ENCODE results near the gene SAMD14. TPM values are rescaled to one million over a fixed set of nuclear protein-coding genes. Genes with fewer than 3 reads are reported as not detected.

The SAMD14 gene
- total and polyA plus RNA-seq, 9 donors, result 0.36 to 4.9 (median 1.7) TPM

DNA sequence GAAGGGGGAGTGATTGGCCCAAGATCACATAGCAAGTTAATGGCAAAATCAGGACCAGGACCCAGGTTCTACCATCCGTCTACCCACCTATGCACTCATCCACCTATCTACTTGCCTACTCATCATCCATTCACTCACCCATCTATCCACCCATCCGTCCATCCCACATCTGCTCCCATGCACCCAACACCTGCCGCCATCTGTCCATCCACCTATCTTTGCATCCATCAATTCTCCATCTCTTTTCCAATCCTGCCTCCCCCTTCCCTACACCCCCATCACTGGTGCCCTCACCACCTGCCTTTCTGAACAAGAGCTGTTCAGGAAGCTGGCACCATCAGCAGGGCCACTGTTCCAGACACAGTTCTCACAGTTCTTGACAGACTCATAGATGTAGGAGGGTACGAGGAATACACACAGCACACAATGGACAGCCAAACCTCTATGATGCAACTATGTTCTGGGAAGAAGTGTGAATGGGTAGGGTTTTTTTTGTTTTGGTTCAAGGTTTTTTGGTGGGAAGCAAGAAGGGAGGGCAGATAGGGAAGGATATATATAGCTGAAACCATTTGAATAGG, 4.5 kb downstream of the SAMD14 start:
- H3K9me3 ChIP-seq, result no peaks in the 10 kb centered on the region
- no peaks in the 10 kb centered on the region for H3K36me3 ChIP-seq
- TF ChIP-seq, protein P1, sequence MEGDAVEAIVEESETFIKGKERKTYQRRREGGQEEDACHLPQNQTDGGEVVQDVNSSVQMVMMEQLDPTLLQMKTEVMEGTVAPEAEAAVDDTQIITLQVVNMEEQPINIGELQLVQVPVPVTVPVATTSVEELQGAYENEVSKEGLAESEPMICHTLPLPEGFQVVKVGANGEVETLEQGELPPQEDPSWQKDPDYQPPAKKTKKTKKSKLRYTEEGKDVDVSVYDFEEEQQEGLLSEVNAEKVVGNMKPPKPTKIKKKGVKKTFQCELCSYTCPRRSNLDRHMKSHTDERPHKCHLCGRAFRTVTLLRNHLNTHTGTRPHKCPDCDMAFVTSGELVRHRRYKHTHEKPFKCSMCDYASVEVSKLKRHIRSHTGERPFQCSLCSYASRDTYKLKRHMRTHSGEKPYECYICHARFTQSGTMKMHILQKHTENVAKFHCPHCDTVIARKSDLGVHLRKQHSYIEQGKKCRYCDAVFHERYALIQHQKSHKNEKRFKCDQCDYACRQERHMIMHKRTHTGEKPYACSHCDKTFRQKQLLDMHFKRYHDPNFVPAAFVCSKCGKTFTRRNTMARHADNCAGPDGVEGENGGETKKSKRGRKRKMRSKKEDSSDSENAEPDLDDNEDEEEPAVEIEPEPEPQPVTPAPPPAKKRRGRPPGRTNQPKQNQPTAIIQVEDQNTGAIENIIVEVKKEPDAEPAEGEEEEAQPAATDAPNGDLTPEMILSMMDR (IDR thresholded peaks at IDR 0.05), result no peak
- intact Hi-C loops (cut with DNase I), result no loop called here
- no peak for DNase-seq
- 89 to 94% (median 89%) methylated on average over 4 of the region's 4 CpGs for WGBS, 3 donors
- H3K27me3 ChIP-seq, result no peaks in the 10 kb centered on the region
- peaks cover 12% of the 10 kb centered on the region for H3K4me1 ChIP-seq (ENCODE audit: insufficient read depth)
- no peak overlapping the region for H3K4me3 ChIP-seq
- H3K27ac ChIP-seq, result no peak overlapping the region

DNA sequence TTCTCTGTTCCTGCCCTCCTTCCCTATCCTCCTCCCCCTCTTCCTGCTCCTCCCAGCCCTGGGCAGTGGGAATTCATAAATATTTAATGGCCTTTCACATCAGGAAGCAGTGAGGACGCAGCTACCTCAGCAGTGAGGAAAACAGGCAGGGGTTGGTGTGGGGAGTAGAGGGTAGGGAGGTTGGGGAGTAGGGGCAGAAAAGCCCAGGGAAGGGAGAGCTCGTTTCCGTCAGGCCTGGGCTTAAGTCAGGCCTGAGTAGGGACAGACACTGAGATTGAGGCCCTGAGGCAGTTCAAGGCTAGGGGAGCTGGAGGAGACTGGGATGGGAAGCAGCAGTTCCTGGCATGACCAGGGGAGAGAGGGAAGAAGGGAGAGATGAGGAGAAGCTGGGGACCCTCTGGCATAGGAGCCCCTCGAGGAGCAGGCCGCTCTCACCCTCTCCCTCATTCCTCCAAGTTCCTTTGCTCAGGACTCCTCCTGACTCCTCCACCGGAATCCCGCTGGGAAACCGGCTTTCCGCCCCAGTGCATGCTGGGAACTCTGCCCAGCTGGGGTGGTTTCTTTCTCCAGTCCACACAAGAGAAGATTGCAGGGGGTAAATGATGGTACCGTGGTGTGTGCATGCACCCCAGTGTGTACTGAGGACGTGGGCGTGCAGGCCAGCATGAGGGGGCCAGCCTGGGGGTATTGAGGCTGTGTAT, 6.2 kb downstream of the SAMD14 start:
- intact Hi-C loops (cut with DNase I), result no loop called here
- no peak for DNase-seq
- H3K27ac ChIP-seq, result peak overlapping the region; percentile 60 to 82

DNA sequence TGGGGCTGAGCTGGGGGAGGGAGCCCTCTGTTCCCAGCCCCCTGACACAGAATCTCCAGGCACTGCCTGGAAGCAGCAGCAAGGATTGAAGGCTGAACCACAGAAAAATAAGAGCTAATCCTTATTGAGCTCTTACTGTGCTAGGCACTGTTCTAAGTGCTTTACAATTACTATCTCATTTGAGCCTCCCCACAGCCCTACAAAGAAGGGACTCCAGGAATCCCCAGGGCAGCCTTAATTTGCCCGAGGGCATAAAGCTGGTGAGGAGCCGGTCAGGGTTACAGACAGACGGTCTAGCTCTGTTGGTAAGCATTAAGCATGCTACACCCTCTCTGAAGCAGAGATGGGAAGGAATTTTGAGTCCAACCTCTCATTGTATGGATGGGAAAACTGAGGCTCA, 7.0 kb downstream of the SAMD14 start:
- no peaks in the 10 kb centered on the region for H3K36me3 ChIP-seq
- no peak overlapping the region for H3K4me3 ChIP-seq
- no peak for TF ChIP-seq POLR2A (IDR thresholded peaks at IDR 0.05)
- no peak for TF ChIP-seq EP300 (IDR thresholded peaks at IDR 0.05)
- TF ChIP-seq, protein P1 (IDR thresholded peaks at IDR 0.05), result no peak
- WGBS, 3 donors, result 82 to 92% (median 86%) methylated on average over 3 of the region's 3 CpGs
- peak overlapping the region; percentile 60 to 82 for H3K27ac ChIP-seq
- no peaks in the 10 kb centered on the region for H3K9me3 ChIP-seq
- peaks cover 10% of the 10 kb centered on the region for H3K4me1 ChIP-seq (ENCODE audit: insufficient read depth)
- H3K27me3 ChIP-seq, result no peaks in the 10 kb centered on the region
- intact Hi-C loops (cut with DNase I), result no loop called here
- no peak for DNase-seq

More for the DNA sequence above, 6.2 kb downstream of the SAMD14 start:
- 18 to 28% (median 27%) methylated on average over 12 of the region's 12 CpGs for whole genome bisulfite sequencing, 3 donors
- Histone ChIP-seq H3K4me1 (ENCODE audit: insufficient read depth) (peaks cover 10% of the 10 kb centered on the region), H3K9me3 (no peaks in the 10 kb centered on the region), H3K4me3 (no peak overlapping the region), H3K36me3 (no peaks in the 10 kb centered on the region), H3K27me3 (no peaks in the 10 kb centered on the region)
- no peak for TF ChIP-seq POLR2A (IDR thresholded peaks at IDR 0.05)
- TF ChIP-seq EP300 (IDR thresholded peaks at IDR 0.05), result no peak
- TF ChIP-seq, protein P1 (IDR thresholded peaks at IDR 0.05), result no peak

DNA sequence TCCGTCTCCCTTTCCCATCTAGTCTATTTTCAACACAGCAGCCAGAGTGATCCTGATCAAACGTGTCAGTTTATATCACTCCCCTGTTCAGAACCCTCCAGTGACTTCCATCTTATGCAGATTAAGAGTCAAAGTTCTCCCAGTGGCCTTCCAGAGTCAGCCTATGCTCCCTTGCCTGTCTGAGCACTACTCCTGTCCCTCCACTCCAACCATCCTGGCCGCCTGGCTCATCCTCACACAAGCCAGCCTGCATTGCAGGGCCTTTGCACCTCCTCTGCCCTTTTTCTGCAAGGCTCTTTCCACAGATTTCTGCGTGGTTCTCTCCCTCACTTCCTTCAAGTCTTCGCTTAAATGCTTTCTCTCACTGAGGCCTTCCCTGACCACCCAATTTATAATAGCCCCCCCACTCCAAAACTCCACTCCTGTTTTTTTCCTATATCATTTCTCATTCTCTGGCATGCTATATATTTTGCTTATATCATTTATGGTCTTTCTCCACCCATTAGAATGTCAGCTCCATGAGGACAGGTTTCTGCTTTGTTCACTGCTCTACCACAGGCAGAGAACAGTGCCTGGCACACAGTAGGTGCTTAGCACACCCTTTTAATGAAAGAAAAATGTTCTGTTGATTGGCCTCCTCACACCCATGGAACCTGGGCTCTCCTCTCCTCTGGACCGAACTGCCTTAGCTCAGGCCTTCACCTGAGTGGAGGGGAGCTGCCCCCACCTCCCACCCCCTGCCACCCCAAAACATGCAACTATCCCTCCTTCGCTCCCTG, 9.3 kb downstream of the SAMD14 start:
- Histone ChIP-seq H3K4me3 (no peak overlapping the region), H3K9me3 (no peaks in the 10 kb centered on the region), H3K36me3 (no peaks in the 10 kb centered on the region), H3K4me1 (ENCODE audit: insufficient read depth) (peaks cover 10% of the 10 kb centered on the region), H3K27me3 (no peaks in the 10 kb centered on the region), H3K27ac (no peak overlapping the region)
- WGBS, 3 donors, result 93 to 96% (median 95%) methylated on average over 7 of the region's 7 CpGs
- intact Hi-C loops (cut with DNase I), result no loop called here
- no peak for TF ChIP-seq EP300 (IDR thresholded peaks at IDR 0.05)
- TF ChIP-seq, protein P1 (IDR thresholded peaks at IDR 0.05), result no peak
- TF ChIP-seq POLR2A (IDR thresholded peaks at IDR 0.05), result no peak
- no peak for DNase-seq

All from ovary (tissue), 9 donors.